Activated CD4-positive, alpha-beta T cell treated with anti-CD3 and anti-CD28 coated beads for 36 hours (primary cell): ENCODE data around the gene ZIC1. TPM values are rescaled to one million over a fixed set of nuclear protein-coding genes. Genes with fewer than 3 reads are reported as not detected.

Experiments used
- ATAC-seq: fragments of 200-7000 bp; cut with Tn5 transposase; one replicate; pipeline ENCODE4 v1.10.0; 2021; ENCODE audit warnings: mild to moderate bottlenecking, moderate library complexity
- CTCF ChIA-PET: fragments of 350-600 bp; sonication (Branson Sonifier 250); formaldehyde crosslinking; loops from one replicate; lab custom pipeline; 2021; ENCODE audit warnings: antibody characterized with exemption; lab: Charles Lee
- POLR2A ChIA-PET: fragments of 350-600 bp; sonication (Branson Sonifier 250); formaldehyde crosslinking; loops from one replicate; lab custom pipeline; 2021; ENCODE audit warnings: antibody characterized with exemption, inconsistent platforms; lab: Charles Lee
- DNase-seq: peaks from one replicate; pipeline ENCODE4 v3.0.0-alpha.2; 2020
- H3K27ac Mint-ChIP-seq: one replicate; pipeline ENCODE4 v1.8.0; 2021; ENCODE audit warnings: mixed read lengths
- H3K27me3 Mint-ChIP-seq: one replicate; pipeline ENCODE4 v1.8.0; 2021; ENCODE audit warnings: mixed read lengths
- H3K36me3 Mint-ChIP-seq: one replicate; pipeline ENCODE4 v1.8.0; 2021; ENCODE audit warnings: low read depth, mixed read lengths
- H3K4me1 Mint-ChIP-seq: one replicate; pipeline ENCODE4 v1.8.0; 2021; ENCODE audit warnings: mixed read lengths
- H3K4me3 Mint-ChIP-seq: one replicate; pipeline ENCODE4 v1.8.0; 2021; ENCODE audit warnings: mild to moderate bottlenecking, moderate library complexity, mixed read lengths
- H3K9me3 Mint-ChIP-seq: one replicate; pipeline ENCODE4 v1.8.0; 2021; ENCODE audit warnings: low read depth, mixed read lengths
- intact Hi-C, 2 experiments: fragments of 100-400 bp; cut with DNase I in 1 of 2; cut with micrococcal nuclease in 1 of 2; formaldehyde crosslinking; loops; one replicate each; pipeline versions ENCODE4 v1.14.2 to v1.15.1; 2022 to 2024; cut with DNase I, micrococcal nuclease
- total RNA-seq, 2 experiments: library from RNA; stranded (reverse); gene quantifications; one replicate each; pipeline ENCODE4 v1.2.3, GENCODE V29; 2021

ZIC1 gene
- total RNA-seq, 2 experiments from 2014 or later = not detected

- peaks cover 69% of the 10 kb centered on the region for H3K27me3 Mint-ChIP-seq
Observed at GRCh38 chr3:147421184-147421912, 12.2 kb downstream of the ZIC1 start.

GRCh38 chr3:147422196-147422595, 13.0 kb downstream of the ZIC1 start:
- Mint-ChIP-seq H3K27me3 (peaks cover 63% of the 10 kb centered on the region), H3K4me3 (no peak overlapping the region), H3K27ac (no peak overlapping the region), H3K4me1 (peaks cover 3% of the 10 kb centered on the region), H3K9me3 (peaks cover 2% of the 10 kb centered on the region), H3K36me3 (peaks cover 4% of the 10 kb centered on the region)
- ChIA-PET POLR2A (no interaction called here), CTCF (no interaction called here)
- ATAC-seq (no peak), DNase-seq (no peak)
- intact Hi-C loops = no loop called here

More at GRCh38 chr3:147421184-147421912, 12.2 kb downstream of the ZIC1 start:
- Mint-ChIP-seq H3K36me3 (peaks cover 4% of the 10 kb centered on the region), H3K27ac (no peak overlapping the region), H3K9me3 (peaks cover 2% of the 10 kb centered on the region), H3K4me1 (peaks cover 3% of the 10 kb centered on the region), H3K4me3 (no peak overlapping the region)
- intact Hi-C loops = no loop called here
- no peak for DNase-seq
- POLR2A ChIA-PET = no interaction called here
- CTCF ChIA-PET = no interaction called here
- ATAC-seq = no peak

- no peak for ATAC-seq
Observed at GRCh38 chr3:147422601-147423536, 13.7 kb downstream of the ZIC1 start.

GRCh38 chr3:147423537-147423797, 14.3 kb downstream of the ZIC1 start:
- ChIA-PET CTCF (interaction anchor here (0.8 kb wide), 1 partner anchor 350 kb away, joined by 3 read pairs; no protein-coding TSS in a partner anchor), POLR2A (no interaction called here)
- H3K36me3 Mint-ChIP-seq = peaks cover 4% of the 10 kb centered on the region
- no peak overlapping the region for H3K4me3 Mint-ChIP-seq
- DNase-seq (no peak), ATAC-seq (no peak)
- H3K4me1 Mint-ChIP-seq = peaks cover 3% of the 10 kb centered on the region
- H3K27me3 Mint-ChIP-seq = peaks cover 52% of the 10 kb centered on the region
- H3K9me3 Mint-ChIP-seq = peaks cover 2% of the 10 kb centered on the region
- H3K27ac Mint-ChIP-seq = no peak overlapping the region
- intact Hi-C loops = no loop called here

More at GRCh38 chr3:147422601-147423536, 13.7 kb downstream of the ZIC1 start:
- ChIA-PET POLR2A (no interaction called here), CTCF (interaction anchor here (0.8 kb wide), 1 partner anchor 351 kb away, joined by 3 read pairs; no protein-coding TSS in a partner anchor)
- H3K4me3 Mint-ChIP-seq = no peak overlapping the region
- H3K4me1 Mint-ChIP-seq = peaks cover 3% of the 10 kb centered on the region
- intact Hi-C loops = no loop called here
- H3K27me3 Mint-ChIP-seq = peaks cover 58% of the 10 kb centered on the region
- H3K27ac Mint-ChIP-seq = no peak overlapping the region
- peaks cover 4% of the 10 kb centered on the region for H3K36me3 Mint-ChIP-seq
- peaks cover 2% of the 10 kb centered on the region for H3K9me3 Mint-ChIP-seq
- no peak for DNase-seq

DNA sequence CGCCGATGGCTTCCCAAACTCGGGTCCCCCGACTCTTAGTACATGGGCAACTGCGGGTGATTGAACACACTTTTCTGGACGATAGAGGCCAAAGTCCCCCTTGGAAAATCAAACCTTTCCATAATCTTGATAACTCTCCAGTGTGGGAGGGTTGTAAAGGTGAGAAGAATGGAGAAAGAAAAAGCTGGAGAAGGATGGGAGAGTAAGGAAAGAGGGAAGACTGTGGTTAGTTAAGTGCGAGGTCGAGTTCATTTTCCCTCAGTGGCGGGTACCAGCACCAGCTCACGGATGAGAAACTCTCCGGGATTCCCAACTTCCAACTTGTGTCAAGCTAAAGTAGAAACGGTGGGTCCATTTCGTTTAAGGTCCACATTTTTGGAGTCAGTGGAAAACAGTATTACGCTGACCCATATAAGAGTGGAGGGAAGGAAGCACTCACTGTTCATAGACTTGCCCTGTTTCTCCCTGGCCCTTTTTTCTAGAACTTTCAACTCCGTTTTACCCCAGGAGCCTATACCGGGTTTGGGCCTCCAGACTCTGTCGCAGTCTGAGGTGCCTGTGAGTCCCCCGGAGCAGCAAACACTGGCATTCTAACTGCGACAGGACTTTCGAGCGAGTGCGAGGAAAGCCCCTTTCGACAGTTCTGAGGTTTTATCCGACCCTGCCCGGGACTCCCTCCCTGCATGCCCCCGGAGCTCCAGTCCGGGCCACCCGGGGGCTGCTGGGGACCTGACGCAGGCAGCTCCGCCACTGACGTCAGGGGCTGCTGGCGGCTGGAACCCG, 14.8 kb downstream of the ZIC1 start:
- CTCF ChIA-PET = interaction anchor here (0.8 kb wide), 1 partner anchor 350 kb away, joined by 3 read pairs; no protein-coding TSS in a partner anchor
- Mint-ChIP-seq H3K4me3 (no peak overlapping the region), H3K27me3 (peaks cover 48% of the 10 kb centered on the region), H3K27ac (no peak overlapping the region), H3K4me1 (no peaks in the 10 kb centered on the region), H3K36me3 (peaks cover 4% of the 10 kb centered on the region), H3K9me3 (peaks cover 2% of the 10 kb centered on the region)
- intact Hi-C loops = loop anchor here in 1 of 2 experiments (2.0 kb wide), 1 partner anchor 13 kb away; no protein-coding TSS in a partner anchor
- ATAC-seq (no peak), DNase-seq (no peak)
- POLR2A ChIA-PET = no interaction called here

- Mint-ChIP-seq H3K27me3 (peaks cover 44% of the 10 kb centered on the region), H3K4me3 (no peak overlapping the region), H3K36me3 (peaks cover 4% of the 10 kb centered on the region), H3K9me3 (peaks cover 2% of the 10 kb centered on the region), H3K4me1 (no peaks in the 10 kb centered on the region), H3K27ac (no peak overlapping the region)
- ChIA-PET POLR2A (no interaction called here), CTCF (interaction anchor here (0.6 kb wide), 1 partner anchor 35 kb away, joined by 3 read pairs; no protein-coding TSS in a partner anchor)
- ATAC-seq = no peak
- no peak for DNase-seq
- intact Hi-C loops = loop anchor here in 1 of 2 experiments (2.0 kb wide), 1 partner anchor 14 kb away; no protein-coding TSS in a partner anchor
Observed at GRCh38 chr3:147424581-147425387, 15.6 kb downstream of the ZIC1 start.

DNA sequence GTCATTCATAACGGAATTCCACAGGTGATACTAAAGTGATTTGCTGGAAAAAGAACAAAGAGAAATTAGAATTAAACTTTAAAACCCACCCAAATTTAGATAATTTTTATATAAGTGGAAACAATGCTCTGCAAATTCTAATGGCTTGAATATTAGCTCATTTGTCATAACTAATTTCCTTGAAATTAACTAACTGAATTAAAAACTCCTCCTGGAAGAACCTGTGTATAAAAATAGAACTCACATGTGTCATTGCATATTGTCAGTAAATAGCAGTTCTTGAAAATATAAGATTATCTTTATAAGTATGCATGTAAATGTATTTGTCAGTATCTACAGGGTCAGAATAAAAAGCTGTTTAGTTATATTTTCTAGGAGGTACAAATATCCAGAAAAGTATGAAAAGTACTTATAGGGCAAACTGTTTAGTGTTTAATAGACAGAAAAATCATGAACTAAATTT, 16.3 kb downstream of the ZIC1 start:
- Mint-ChIP-seq H3K27ac (no peak overlapping the region), H3K36me3 (peaks cover 4% of the 10 kb centered on the region), H3K27me3 (peaks cover 40% of the 10 kb centered on the region), H3K4me3 (no peak overlapping the region), H3K9me3 (peaks cover 2% of the 10 kb centered on the region), H3K4me1 (no peaks in the 10 kb centered on the region)
- ATAC-seq (no peak), DNase-seq (no peak)
- CTCF ChIA-PET = no interaction called here
- POLR2A ChIA-PET = interaction anchor here (0.7 kb wide), 1 partner anchor 15 kb away, joined by 3 read pairs; no protein-coding TSS in a partner anchor
- intact Hi-C loops = loop anchor here in 1 of 2 experiments (2.0 kb wide), 1 partner anchor 15 kb away; no protein-coding TSS in a partner anchor

GRCh38 chr3:147426931-147427330, 17.8 kb downstream of the ZIC1 start:
- DNase-seq (no peak), ATAC-seq (no peak)
- intact Hi-C loops = no loop called here
- Mint-ChIP-seq H3K4me1 (no peaks in the 10 kb centered on the region), H3K27ac (no peak overlapping the region), H3K4me3 (no peak overlapping the region), H3K27me3 (peaks cover 34% of the 10 kb centered on the region), H3K36me3 (peaks cover 4% of the 10 kb centered on the region), H3K9me3 (peaks cover 2% of the 10 kb centered on the region)
- CTCF ChIA-PET = no interaction called here
- POLR2A ChIA-PET = no interaction called here

- H3K4me1 Mint-ChIP-seq = no peaks in the 10 kb centered on the region
- ChIA-PET POLR2A (no interaction called here), CTCF (no interaction called here)
- no peak for ATAC-seq
- peaks cover 26% of the 10 kb centered on the region for H3K27me3 Mint-ChIP-seq
- H3K36me3 Mint-ChIP-seq = peaks cover 1% of the 10 kb centered on the region
- DNase-seq = no peak
- intact Hi-C loops = no loop called here
- no peak overlapping the region for H3K27ac Mint-ChIP-seq
- peaks cover 2% of the 10 kb centered on the region for H3K9me3 Mint-ChIP-seq
- no peak overlapping the region for H3K4me3 Mint-ChIP-seq
Observed at GRCh38 chr3:147427746-147428145, 18.6 kb downstream of the ZIC1 start.

- H3K27me3 Mint-ChIP-seq = peaks cover 22% of the 10 kb centered on the region
- ChIA-PET CTCF (no interaction called here), POLR2A (interaction anchor here (0.6 kb wide), 1 partner anchor 1019 kb away, joined by 6 read pairs; no protein-coding TSS in a partner anchor)
- DNase-seq (no peak), ATAC-seq (no peak)
- H3K36me3 Mint-ChIP-seq = no peaks in the 10 kb centered on the region
- H3K4me3 Mint-ChIP-seq = no peak overlapping the region
- H3K9me3 Mint-ChIP-seq = peaks cover 2% of the 10 kb centered on the region
- intact Hi-C loops = no loop called here
- no peak overlapping the region for H3K27ac Mint-ChIP-seq
- H3K4me1 Mint-ChIP-seq = no peaks in the 10 kb centered on the region
Observed at GRCh38 chr3:147428326-147428725, 19.2 kb downstream of the ZIC1 start.
